K562 (cell line): ENCODE data around the gene EFEMP2. TPM values are rescaled to one million over a fixed set of nuclear protein-coding genes. Genes with fewer than 3 reads are reported as not detected.

Source experiments
- BRD4 ChIP-seq: fragments of 200-600 bp; sonication (generic); IDR thresholded peaks from 2 replicates; pipeline ENCODE4 v1.6.1; 2017; ENCODE audit warnings: inconsistent platforms
- FOXJ2 ChIP-seq: fragments of 200-800 bp; sonication (Bioruptor generic); IDR thresholded peaks from 2 replicates; pipeline ENCODE4 v1.6.1; 2016; ENCODE audit warnings: missing genetic modification characterization, missing compliant biosample characterization
- KHSRP ChIP-seq: fragments of 450-650 bp; IDR thresholded peaks from 2 replicates; pipeline ENCODE4 v1.6.1; 2017
- MAZ ChIP-seq, 2 experiments: fragments of 450-650 bp in 1 of 2; sonication (generic) in 1 of 2; formaldehyde crosslinking; IDR thresholded peaks in 1 of 2; conservative IDR thresholded peaks in 1 of 2; 2 replicates each; pipeline versions ENCODE4 v1.4.0 to v1.5.0; 2020; ENCODE audit warnings: mild to moderate bottlenecking in 1 of 2, missing genetic modification reagents in 1 of 2
- MEF2A ChIP-seq: IDR thresholded peaks from 2 replicates; pipeline ENCODE4 v1.6.1; 2011; ENCODE audit warnings: low read depth, mild to moderate bottlenecking, low read length, moderate library complexity; ENCODE audit not compliant: control insufficient read depth
- NCOA4 ChIP-seq: fragments of 450-650 bp; IDR thresholded peaks from 2 replicates; pipeline ENCODE4 v1.6.1; 2018; ENCODE audit warnings: mild to moderate bottlenecking; ENCODE audit not compliant: partially characterized antibody
- PHB ChIP-seq: fragments of 250-450 bp; sonication (Bioruptor Pico); IDR thresholded peaks from 2 replicates; pipeline ENCODE4 v1.5.0; 2021
- PHF20 ChIP-seq: fragments of 450-650 bp; IDR thresholded peaks from 2 replicates; pipeline ENCODE4 v1.6.1; 2018; ENCODE audit not compliant: partially characterized antibody
- SAP30 ChIP-seq: fragments of 200-600 bp; sonication (generic); IDR thresholded peaks from 2 replicates; pipeline ENCODE4 v1.6.1; 2012; ENCODE audit warnings: borderline replicate concordance, low read depth, mild to moderate bottlenecking, moderate library complexity, low read length, control low read depth, inconsistent platforms; ENCODE audit not compliant: insufficient read depth, poor library complexity, severe bottlenecking
- SMAD1 ChIP-seq: fragments of 150-350 bp; IDR thresholded peaks from 2 replicates; pipeline ENCODE4 v1.6.1; 2014; ENCODE audit warnings: low read length, low read depth; ENCODE audit not compliant: partially characterized antibody
- SMAD3 ChIP-seq: fragments of 450-650 bp; formaldehyde crosslinking; conservative IDR thresholded peaks from 2 replicates; pipeline ENCODE4 v1.4.0; 2020; ENCODE audit warnings: mild to moderate bottlenecking
- SMARCC2 ChIP-seq: fragments of 450-650 bp; IDR thresholded peaks from 2 replicates; pipeline ENCODE4 v1.6.1; 2017; ENCODE audit warnings: antibody characterized with exemption, moderate library complexity, mild to moderate bottlenecking, low read depth
- TAF1 ChIP-seq: IDR thresholded peaks from 2 replicates; pipeline ENCODE4 v1.6.1; 2011; ENCODE audit warnings: mild to moderate bottlenecking, low read length, moderate library complexity; ENCODE audit not compliant: insufficient read depth, control insufficient read depth, severe bottlenecking; ENCODE audit errors: extremely low read depth
- VEZF1 ChIP-seq: fragments of 200-800 bp; sonication (Bioruptor generic); IDR thresholded peaks from 2 replicates; pipeline ENCODE4 v1.6.1; 2017; ENCODE audit warnings: missing genetic modification characterization, missing compliant biosample characterization
- XRCC3 ChIP-seq: fragments of 450-650 bp; IDR thresholded peaks from 2 replicates; pipeline ENCODE4 v1.6.1; 2017; ENCODE audit warnings: mild to moderate bottlenecking, moderate library complexity
- ZEB2 ChIP-seq: fragments of 450-650 bp; IDR thresholded peaks from 2 replicates; pipeline ENCODE4 v1.6.1; 2016
- ZFPM2 ChIP-seq: fragments of 250-450 bp; sonication (Bioruptor Pico); IDR thresholded peaks from 2 replicates; pipeline ENCODE4 v1.5.1; 2022; ENCODE audit warnings: mild to moderate bottlenecking
- ZNF436 ChIP-seq: fragments of 250-450, 450-650 bp; sonication (Bioruptor Pico); formaldehyde crosslinking; IDR thresholded peaks from 2 replicates; pipeline ENCODE4 v1.7.0; 2020; ENCODE audit warnings: mild to moderate bottlenecking
- ZNF57 ChIP-seq: fragments of 450-650 bp; formaldehyde crosslinking; IDR thresholded peaks from 2 replicates; pipeline ENCODE4 v1.4.0; 2020; ENCODE audit warnings: mild to moderate bottlenecking, moderate library complexity
- ZNF639 ChIP-seq, 2 experiments: fragments of 200-800 bp in 1 of 2; sonication (Bioruptor generic) in 1 of 2; sonication (generic) in 1 of 2; formaldehyde crosslinking in 1 of 2; IDR thresholded peaks in 1 of 2; conservative IDR thresholded peaks in 1 of 2; 2 replicates each; pipeline versions ENCODE4 v1.5.0 to v1.6.1; 2016 to 2020; ENCODE audit warnings: missing compliant biosample characterization in 1 of 2, missing genetic modification characterization in 1 of 2, missing genetic modification reagents in 1 of 2
- ZNF785 ChIP-seq: fragments of 250-450 bp; sonication (Bioruptor Pico); IDR thresholded peaks from 2 replicates; pipeline ENCODE4 v1.4.0; 2020; ENCODE audit warnings: mild to moderate bottlenecking
- polyA plus RNA-seq, 8 experiments: library from polyadenylated mRNA; depleted of rRNA in 4 of 8; stranded (reverse) in 5 of 8; unstranded in 3 of 8; fragments of >200 nt; fragmentation: Nextera tagmentation in 2 of 8; fragmentation: Illumina TruSeq in 1 of 8; extraction: Ambion mirVana in 2 of 8; extraction: Trizol in 1 of 8; gene quantifications; 2 replicates each; pipeline versions ENCODE4 v1.2.1 to v1.2.3, GENCODE V29; 2011 to 2014; ENCODE audit warnings: inconsistent platforms in 1 of 8, missing spikeins in 1 of 8
- total RNA-seq, 7 experiments: library from RNA; depleted of rRNA in 6 of 7; stranded (reverse); fragments of >200 nt in 6 of 7; fragmentation: Illumina TruSeq in 2 of 7; extraction: Trizol in 2 of 7; gene quantifications; 2 replicates each; pipeline versions ENCODE4 v1.2.1 to v1.2.3, GENCODE V29; 2011 to 2021; ENCODE audit warnings: low replicate concordance in 1 of 7
- TF ChIP-seq, protein P1 (sequence below): sonication (generic); formaldehyde crosslinking; IDR thresholded peaks from 2 replicates; pipeline ENCODE4 v1.8.1; 2023; ENCODE audit warnings: mild to moderate bottlenecking, missing genetic modification reagents, moderate library complexity
- TF ChIP-seq, protein P2 (sequence below): IDR thresholded peaks from 2 replicates; pipeline ENCODE4 v1.6.1; 2014; ENCODE audit warnings: antibody characterized with exemption

EFEMP2 gene
- total and polyA plus RNA-seq, 9 of the 15 experiments (the other 6 are each of a cell fraction or from before 2014, with no cell fraction given), result 0.07 to 2.9 (median 0.69) TPM; not detected in 1

DNA sequence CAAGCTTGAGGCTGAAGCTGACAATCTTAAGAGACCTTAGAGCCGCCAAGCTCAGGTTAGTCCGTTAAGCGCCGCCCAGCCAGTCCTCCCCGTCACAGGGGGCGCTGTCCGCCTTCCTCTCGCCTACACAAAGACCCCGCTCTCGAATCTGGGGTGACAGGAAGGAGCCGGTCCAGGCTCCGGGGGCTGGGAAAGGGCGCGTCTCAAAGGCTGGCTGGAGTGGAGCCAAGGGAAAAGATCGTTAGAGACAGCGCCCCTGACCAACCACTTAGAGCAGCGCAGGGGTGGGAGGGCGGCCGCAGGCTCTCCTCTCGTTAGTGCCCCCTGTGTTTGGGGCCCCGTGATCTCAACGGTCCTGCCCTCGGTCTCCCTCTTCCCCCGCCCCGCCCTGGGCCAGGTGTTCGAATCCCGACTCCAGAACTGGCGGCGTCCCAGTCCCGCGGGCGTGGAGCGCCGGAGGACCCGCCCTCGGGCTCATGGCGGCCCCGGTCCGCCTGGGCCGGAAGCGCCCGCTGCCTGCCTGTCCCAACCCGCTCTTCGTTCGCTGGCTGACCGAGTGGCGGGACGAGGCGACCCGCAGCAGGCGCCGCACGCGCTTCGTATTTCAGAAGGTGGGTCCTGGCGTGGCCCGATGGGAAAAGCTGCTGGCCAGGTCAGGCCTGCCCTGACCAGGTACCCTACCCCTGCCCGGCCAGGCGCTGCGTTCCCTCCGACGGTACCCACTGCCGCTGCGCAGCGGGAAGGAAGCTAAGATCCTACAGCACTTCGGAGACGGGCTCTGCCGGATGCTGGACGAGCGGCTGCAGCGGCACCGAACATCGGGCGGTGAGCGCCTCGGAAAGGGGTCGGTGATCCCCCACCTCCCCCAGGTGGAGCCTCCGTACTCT, 12.1 kb downstream of the EFEMP2 start, which contains the start of gene MUS81 (continued):
- TF ChIP-seq PHB (CRISPR knock-in tag), result no peak
- TF ChIP-seq ZNF436 (CRISPR knock-in tag), result no peak
- TF ChIP-seq SAP30, result peak; percentile 79
- TF ChIP-seq TAF1, result peak; percentile 90
- TF ChIP-seq, protein P1, sequence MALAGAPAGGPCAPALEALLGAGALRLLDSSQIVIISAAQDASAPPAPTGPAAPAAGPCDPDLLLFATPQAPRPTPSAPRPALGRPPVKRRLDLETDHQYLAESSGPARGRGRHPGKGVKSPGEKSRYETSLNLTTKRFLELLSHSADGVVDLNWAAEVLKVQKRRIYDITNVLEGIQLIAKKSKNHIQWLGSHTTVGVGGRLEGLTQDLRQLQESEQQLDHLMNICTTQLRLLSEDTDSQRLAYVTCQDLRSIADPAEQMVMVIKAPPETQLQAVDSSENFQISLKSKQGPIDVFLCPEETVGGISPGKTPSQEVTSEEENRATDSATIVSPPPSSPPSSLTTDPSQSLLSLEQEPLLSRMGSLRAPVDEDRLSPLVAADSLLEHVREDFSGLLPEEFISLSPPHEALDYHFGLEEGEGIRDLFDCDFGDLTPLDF (CRISPR knock-in tag), result peak; percentile 75
- no peak for TF ChIP-seq KHSRP
- TF ChIP-seq, protein P2, sequence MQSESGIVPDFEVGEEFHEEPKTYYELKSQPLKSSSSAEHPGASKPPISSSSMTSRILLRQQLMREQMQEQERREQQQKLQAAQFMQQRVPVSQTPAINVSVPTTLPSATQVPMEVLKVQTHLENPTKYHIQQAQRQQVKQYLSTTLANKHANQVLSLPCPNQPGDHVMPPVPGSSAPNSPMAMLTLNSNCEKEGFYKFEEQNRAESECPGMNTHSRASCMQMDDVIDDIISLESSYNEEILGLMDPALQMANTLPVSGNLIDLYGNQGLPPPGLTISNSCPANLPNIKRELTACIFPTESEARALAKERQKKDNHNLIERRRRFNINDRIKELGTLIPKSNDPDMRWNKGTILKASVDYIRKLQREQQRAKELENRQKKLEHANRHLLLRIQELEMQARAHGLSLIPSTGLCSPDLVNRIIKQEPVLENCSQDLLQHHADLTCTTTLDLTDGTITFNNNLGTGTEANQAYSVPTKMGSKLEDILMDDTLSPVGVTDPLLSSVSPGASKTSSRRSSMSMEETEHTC, result peak; percentile 73
- peak; percentile 88 to 95 for TF ChIP-seq MAZ (CRISPR knock-in tag; conservative IDR thresholded peaks at IDR 0.05 in 1 of 2, IDR thresholded peaks at IDR 0.05 in 1 of 2)
- TF ChIP-seq ZNF639 (CRISPR knock-in tag; conservative IDR thresholded peaks at IDR 0.05 in 1 of 2, IDR thresholded peaks at IDR 0.05 in 1 of 2), result peak in 1 of 2 experiments; percentile 92; a peak in 3 of 4 replicates
- TF ChIP-seq ZEB2, result no peak; the same call in 1 of the 2 replicates
- TF ChIP-seq VEZF1, result peak; percentile 90
- TF ChIP-seq BRD4, result peak; percentile 56; the same call in 1 of the 2 replicates
- TF ChIP-seq PHF20, result no peak
- no peak for TF ChIP-seq FOXJ2 (tag)
- peak; percentile 80 for TF ChIP-seq SMAD1
- TF ChIP-seq SMARCC2, result no peak
- no peak for TF ChIP-seq MEF2A
- no peak for TF ChIP-seq ZFPM2 (CRISPR knock-in tag)
- no peak for TF ChIP-seq SMAD3
- no peak for TF ChIP-seq XRCC3
- no peak for TF ChIP-seq ZNF57 (CRISPR knock-in tag)
- no peak for TF ChIP-seq NCOA4
- no peak for TF ChIP-seq ZNF785 (CRISPR knock-in tag)
